Occipital lobe (tissue), 2 donors: ENCODE measurements around the gene MCCC1. TPM values are rescaled to one million over a fixed set of nuclear protein-coding genes. Genes with fewer than 3 reads are reported as not detected.
"Not testable (repeated sequence)": the region's sequence is repeated elsewhere in the genome, so short reads cannot be mapped to it uniquely, and the experiment has no call there.

Experiments
- DNase-seq: peaks from one replicate; lab custom pipeline; 2025; lab: John Stamatoyannopoulos, UW
- total RNA-seq: library from RNA; depleted of rRNA; stranded (reverse); fragments of >200 nt; gene quantifications from one replicate; pipeline ENCODE4 v1.2.3, GENCODE V29; 2014

Gene MCCC1
- total RNA-seq, 1 donor from 2014 or later: 37.1 TPM

DNA sequence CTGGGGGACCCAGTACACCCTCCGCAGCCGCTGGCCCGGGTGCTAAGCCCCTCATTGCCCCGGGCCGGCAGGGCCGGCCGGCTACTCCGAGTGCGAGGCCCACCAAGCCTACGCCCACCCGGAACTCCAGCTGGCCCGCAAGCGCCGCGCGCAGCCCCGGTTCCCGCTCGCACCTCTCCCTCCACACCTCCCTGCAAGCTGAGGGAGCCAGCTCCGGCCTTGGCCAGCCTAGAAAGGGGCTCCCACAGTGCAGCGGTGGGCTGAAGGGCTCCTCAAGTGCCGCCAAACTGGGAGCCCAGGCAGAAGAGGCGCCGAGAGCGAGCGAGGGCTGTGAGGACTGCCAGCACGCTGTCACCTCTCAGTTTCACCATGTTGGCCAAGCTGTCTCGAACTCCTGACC lies 4.7 kb upstream of the MCCC1 start:
- DNase-seq: not testable (repeated sequence)

DNA sequence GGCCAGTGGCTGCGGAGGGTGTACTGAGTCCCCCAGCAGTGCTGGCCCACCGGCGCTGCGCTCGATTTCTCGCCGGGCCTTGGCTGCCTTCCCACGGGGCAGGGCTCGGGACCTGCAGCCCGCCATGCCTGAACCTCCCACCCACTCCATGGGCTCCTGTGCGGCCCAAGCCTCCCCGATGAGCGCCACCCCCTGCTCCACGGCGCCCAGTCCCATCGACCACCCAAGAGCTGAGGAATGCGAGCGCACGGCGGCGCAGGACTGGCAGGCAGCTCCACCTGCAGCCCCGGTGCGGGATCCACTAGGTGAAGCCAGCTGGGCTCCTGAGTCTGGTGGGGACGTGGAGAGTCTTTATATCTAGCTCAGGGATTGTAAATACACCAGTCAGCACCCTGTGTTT lies 1.7 kb upstream of the MCCC1 start:
- DNase-seq: not testable (repeated sequence)

DNA sequence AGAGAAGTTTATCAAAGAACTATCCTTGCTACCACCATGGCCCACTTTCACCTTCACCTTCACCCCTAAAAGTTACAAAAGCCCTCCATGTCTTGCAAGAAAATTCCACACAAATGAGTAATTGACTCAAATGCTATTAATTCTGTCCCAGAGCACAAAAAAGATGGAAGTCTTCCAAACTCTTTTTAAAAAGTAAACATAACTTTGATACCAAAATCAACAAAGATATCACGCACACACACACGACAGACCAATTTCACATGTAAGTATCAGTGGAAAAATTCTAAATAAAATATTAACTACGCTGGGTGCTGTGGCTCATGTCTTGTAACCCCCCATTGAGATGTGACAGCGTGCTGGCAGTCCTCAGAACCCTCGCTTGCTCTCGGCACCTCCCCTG lies 1.1 kb upstream of the MCCC1 start:
- DNase-seq: no peak

DNA sequence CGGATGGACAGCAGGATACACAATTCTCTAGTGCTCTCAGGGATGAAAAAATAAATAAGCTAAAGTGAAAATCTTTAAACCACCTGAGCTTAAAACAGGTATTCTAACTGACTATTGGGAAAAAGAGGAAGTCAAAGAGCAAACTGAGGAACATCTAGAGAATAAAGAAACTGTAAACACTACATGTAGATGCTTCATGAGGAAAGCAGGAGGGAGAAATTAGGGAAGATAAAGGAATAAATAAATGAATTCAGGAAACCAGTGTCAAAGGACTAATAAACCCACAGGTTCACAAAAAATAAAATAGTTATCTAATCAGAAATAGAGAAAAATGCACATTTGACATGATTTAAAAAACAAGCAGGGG lies 525 bp upstream of the MCCC1 start:
- no peak for DNase-seq

DNA sequence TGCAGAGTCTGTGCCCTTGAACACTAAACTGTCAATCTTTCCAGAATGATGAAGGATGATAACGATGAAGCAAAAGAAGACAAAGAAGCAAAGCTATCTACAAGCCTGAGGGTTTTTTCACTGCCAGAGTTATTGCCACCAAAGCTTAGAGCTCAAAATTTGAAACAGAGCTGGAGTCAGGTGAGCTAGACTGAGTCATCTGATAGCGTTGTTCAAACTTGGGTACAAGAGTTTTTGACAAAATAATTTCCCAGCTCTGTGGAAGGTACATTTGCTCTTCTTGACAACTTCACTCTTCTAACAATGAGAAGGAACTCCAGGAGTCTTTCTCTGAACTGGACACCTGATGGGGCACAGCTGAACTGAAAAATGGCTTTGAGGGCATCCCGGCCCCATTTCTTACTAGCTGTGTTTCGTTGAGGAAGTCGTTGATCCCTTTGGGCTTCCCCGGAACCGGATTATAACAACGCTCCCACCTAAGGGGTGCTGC lies 715 bp downstream of the MCCC1 start:
- DNase-seq: no peak

DNA sequence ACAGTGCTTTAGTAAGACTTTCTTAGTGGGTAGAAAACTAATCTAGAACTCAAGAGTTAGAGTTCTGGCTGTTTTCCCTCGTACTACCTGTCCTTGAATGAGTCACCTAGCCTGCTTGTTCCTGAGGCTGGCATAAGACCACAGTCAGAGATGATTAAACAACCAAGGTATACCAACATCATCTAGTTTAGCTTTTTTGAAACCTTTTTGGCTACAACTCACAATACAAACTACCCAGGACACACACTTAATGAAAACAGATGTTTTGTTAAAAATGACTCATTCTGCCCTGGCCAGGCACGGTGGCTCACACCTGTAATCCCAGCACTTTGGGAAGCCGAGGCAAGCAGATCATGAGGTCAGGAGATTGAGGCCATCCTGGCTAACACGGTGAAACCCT lies 4.6 kb downstream of the MCCC1 start:
- no peak for DNase-seq

DNA sequence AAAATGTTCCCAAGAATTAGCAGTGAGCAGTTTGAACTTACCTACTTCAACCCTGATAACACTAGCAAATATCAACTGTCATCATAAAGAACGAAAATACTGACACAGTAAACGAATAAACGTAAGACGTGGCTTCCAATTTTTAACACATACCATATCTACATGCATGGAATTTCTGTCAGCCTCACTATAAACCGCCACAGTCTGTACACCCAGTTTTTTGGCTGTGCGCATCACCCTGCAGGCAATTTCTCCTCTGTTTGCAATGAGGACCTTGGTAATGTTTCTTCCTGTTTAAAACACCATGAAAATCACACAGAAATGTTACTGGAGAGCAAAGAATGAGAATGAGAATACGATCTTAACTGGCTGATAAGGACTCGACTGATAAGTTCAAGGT lies 7.0 kb downstream of the MCCC1 start:
- DNase-seq: no peak

DNA sequence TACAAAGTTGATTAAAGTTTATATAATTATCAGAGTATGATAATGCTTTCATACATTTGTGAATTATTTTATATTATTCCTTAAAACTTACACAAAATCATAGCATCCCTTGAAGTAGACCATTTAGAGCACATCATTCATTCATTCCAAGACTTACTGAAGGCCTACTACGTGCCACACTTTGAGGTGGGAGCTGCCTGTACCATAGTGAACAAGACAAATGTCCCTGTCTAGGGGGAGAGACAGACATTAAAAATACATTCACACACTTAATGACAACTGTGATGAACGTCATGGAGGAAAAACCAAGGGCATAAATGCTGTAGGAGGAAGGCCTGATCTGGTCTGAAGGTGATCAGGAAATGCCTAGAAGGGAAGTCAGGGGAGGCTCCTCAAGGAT lies 12.1 kb downstream of the MCCC1 start:
- no peak for DNase-seq

DNA sequence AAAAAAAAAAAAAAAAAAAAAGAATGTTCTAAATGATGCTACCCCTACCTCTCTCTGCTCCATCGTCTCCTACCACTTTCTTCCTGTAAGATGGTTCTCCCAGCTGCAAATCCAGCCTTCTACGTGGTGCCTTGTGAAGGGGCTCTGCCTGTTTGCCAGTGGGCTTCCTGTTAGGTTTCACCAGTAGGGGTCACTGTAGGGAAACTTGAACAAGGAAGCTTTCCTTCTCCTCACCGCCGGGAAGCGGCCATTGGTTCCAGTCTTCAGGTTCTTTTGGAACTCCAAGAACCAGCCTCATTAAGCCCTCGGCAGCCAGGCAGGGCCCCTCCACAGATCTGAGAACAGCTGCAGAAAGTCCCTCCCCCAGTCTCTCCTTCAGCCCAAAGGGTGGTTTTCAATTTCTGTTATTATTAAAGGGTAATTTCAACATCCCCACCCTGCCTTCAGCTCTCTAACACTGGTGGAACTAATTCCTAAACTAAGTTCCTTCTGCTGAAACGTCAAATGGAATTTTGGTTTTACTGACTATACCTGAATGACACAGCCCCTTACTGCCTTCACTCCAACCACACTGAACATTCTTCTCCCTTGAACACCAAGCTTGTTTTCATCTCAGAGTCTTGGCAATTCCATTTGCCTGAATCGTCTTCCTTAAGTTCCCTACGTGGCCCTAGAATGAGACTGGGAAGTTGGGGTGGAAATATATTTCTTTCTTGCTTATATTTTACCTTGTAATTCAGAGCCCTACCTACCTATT lies 13.5 kb downstream of the MCCC1 start:
- DNase-seq: no peak

DNA sequence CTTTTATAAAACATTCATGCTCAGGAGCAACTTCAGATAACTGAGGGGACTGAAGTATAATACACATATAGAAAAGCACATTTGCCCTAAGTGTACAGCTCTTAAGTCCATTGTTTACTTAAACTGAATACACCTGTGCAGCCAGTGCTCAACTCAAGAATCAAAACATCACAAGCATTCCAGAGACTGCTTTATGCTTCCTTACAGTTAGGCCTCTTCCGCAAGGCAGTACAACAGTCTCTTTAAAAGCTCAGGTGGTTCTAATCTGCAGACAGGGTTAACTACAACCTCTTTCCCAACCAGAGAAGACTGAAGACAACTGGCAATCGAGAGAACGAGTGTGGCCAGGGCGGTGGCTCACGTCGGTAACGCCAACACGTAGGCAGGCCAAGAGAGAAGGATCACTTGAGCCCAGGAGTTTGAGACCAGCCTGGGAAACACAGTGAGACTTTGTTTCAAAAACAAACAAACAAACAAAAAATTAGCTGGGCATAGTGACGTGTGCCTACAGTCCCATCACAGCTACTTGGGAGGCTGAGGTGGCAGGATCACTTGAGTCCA lies 16.9 kb downstream of the MCCC1 start:
- DNase-seq: no peak

DNA sequence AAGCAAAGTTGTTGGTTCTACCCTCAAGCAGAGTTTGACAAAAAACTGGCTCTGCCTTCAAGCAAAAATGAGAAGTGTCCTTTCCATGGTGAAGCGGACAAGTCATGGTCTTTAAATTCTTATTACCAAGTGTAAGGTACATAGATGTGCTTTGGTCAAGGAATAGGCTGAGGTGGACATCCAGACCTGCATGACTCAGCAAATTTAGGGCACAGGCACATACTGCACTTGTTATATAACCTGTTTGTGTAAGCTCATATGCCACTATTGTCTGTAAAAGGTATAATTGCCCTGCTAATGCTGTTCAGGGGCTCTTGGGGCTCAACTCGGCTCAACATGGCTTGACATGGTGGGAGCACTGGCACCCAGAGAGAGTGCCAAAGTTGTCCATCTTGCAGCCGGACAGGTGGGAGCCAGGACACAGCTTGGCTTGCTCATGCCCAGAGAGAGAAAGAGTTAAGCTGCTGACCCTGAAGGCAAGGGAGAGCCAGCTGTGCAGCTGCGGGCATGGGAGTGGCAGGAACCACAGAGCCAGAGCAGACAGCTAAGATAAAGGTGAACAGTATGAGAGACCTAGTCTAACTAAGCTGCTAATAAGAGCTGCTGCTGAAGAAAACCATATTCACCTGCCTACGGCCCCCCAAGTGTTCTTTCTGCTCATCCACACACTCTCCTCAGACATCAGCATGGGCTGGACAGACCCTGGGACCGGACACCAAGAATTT lies 17.7 kb downstream of the MCCC1 start:
- no peak for DNase-seq

DNA sequence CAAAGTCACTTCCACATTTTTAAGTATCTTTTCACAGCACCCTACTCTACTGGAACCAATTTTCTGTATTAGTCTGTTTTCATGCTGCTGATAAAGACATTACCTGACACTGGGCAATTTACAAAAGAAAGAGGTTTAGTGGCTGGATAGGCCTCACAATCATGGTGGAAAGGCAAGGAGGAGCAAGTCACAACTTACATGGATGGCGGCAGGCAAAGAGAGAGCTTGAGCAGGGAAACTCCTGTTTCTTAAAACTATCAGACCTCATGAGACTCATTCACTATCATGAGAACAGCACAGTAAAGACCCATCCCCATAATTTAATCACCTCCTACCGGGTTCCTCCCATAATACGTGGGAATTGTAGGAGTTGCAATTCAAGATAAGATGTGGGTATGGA lies 18.7 kb downstream of the MCCC1 start:
- DNase-seq: no peak

DNA sequence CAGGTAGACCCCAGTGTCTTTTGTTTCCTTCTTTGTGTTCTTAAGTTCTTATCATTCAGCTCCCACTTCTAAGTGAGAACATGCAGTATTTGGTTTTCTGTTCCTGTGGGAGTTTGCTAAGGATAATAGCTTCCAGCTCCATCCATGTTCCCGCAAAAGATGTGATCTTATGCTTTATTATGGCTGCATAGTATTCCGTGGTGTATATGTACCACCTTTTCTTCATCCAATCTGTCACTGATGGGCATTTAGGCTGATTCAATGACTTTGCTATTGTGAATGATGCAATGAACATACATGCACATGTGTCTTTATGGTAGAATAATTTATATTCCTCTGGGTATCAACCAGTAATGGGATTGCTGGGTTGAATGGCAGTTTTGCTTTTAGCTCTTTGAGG lies 24.4 kb downstream of the MCCC1 start:
- no peak for DNase-seq

DNA sequence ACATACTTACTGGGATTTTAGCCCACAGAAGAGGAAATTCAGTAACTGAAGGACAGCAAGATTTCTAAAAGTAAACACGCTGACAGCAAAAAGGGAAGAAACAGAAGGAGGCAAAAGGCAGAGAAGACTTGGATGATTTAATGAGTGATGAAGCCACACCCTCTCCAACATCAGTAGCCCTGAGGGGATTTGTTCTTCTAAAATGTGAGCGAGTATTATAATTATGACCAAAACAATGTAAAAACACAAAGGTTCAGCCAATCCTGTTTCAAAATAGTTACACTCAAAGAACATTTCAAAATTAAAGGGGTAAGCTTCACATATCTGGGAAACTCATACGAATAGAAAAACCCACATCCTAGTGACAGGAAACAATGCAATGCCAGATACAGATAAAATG lies 25.0 kb downstream of the MCCC1 start:
- no peak for DNase-seq

DNA sequence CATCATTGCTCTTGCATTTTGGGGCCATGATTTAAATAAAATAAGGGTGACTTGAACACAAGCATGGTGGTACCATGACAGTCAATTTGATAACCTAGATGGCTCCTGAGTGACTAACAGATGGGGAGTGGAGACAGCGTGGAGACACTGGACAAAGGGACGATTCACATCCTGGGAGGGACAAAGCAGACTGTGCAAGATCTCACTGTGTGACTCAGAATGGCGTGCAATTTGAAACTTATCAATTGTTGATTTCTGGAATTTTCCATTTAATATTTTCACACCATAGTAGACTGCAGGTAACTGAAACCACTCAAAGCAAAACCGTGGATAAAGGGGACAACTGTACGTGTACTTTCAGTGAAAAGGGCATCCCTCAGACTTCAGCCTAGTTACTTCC lies 25.5 kb downstream of the MCCC1 start:
- no peak for DNase-seq

DNA sequence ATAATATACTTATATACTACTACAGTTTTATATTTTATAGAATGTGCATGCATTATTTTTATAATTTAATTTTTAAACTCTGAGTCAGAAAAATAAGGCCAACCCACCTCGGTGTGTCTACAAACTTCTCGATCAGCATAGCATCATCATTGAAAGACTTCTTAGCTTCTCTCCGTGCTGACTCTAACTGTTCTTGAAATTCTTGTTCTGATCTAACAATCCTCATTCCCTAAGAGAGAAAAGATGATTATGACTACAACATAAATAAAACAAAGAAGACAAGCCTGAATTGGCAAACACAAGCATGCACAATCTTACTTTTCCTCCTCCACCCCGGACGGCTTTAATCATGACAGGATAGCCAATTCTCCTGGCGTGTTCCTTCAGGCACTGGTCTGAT lies 28.4 kb downstream of the MCCC1 start:
- no peak for DNase-seq

DNA sequence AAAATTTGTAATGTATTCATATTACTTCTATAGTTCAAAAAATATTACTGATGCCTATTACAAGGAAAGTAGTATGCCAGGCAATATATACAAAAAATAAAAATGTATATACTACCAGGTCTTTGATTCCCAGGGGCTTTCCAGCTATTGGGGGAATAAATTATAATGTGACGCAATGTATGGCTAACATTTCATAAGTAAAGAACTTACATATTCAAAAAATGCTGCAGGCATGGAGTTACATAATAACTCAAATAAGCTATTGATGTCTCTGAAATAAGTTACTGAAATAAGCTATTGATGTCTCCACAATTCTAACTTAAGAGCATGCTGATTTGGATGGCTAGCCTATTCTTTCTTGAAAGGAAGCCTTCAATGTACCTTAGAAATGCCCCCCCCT lies 30.2 kb downstream of the MCCC1 start:
- no peak for DNase-seq

DNA sequence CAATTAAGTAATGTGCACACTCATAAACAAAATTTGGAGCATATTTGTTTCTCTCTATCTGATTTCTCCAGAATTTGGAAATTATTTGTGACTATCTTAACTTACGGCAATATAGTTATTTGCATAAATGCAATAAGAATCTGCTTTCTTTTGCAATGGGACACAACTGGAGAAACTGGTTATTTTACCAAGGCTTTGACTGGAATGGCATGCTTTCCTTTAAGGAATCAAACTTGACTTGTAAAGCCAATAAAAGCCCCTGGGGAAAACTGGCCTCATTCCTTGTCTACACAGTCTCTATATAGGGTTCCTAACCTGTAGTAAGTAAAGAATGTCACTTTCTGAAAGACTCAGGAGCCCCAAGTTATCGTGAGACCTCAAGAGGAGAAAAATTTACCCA lies 32.4 kb downstream of the MCCC1 start:
- not testable (repeated sequence) for DNase-seq

DNA sequence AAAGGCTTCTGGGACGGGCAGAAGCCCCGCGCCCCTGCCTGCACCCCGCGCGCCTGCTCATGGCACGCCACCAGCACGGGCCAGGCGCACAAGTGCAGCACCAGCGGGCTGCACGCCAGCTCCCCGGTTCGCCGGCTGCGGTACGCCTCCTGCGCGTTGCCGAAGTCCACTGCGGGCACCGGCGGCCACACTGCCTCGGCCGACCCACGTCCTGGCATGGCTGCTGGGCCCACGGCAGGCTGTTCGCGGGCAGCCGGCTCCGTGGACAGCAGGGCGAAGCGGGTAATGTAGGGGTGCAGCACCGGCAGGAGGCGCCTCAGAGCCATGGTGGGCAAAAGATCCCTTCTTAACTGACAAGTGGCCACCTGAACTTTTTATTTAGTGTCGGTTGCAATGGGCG lies 34.8 kb downstream of the MCCC1 start:
- DNase-seq: no peak

DNA sequence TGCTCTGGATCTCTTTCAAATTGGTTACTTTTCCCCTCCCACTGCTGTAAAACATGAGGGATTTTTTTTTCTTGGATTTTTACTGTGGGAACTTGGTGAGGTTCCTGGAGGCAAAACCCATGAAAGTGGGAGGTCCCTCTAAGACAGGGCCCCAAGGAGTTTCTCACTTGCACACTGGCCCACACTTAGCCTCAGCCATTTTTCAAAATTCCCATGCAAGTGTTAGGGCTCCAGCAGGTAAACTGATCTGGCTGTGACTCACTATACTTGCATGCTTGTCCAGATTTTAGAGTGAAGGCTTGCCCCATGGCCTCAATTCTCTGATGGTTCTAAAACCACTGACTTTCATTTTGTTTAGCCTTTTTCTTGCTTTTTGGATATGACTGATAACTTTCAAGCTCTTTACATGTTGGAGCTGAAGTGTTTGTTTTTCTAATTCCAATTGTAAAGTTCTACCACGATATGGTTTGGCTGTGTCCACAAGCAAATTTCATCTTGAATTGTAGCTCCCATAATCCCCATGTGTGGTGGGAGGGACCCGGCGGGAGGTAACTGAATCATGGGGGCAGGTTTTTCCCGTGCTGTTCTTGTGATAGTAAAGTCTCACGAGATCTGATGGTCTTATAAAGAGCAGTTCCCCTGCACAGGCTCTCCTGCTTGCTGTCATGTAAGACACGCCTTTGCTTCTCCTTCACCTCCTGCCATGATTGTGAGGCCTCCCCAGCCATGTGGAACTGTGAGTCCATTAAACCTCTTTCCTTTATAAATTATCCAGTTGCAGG lies 37.7 kb downstream of the MCCC1 start:
- no peak for DNase-seq

DNA sequence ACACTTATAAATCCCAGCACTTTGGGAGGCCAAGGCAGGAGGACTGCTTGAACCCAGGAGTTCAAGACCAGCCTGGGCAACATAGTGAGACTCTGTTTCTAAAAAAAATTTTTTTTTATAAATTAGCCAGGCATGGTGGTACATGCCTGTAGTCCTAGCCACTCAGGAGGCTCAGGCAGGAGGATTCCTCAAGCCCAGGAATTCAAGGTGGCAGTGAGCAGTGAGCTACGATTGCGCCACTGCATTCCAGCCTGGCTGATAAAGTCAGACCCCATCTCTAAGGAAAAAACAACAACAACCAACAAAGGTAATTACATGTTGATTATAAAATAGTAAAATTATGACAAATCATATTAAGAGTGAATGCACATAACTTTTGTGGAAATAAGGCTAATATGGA lies 40.9 kb downstream of the MCCC1 start:
- DNase-seq: no peak

DNA sequence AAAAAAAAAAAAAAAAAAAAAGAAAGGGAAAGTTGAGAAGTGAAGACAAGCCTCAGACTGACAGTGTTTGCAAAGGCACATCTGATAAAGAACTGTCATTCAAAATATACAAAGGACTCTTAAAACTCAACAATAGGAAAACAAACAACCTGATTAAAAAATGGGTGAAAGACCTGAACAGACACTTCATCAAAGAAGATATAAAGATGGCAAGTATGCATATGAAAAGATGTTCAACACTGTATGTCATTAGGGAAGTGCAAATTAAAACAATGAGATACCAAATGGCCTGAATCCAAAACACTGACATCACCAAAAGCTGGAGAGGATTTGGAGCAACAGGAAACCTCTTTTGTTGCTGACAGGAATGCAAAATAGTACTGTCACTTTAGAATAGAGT lies 48.6 kb downstream of the MCCC1 start:
- no peak for DNase-seq
